ENCODE measurements around the gene CCAR1.
"Not testable (repeated sequence)": the region's sequence is repeated elsewhere in the genome, so short reads cannot be mapped to it uniquely, and the experiment has no call there.

Gene CCAR1

DNA sequence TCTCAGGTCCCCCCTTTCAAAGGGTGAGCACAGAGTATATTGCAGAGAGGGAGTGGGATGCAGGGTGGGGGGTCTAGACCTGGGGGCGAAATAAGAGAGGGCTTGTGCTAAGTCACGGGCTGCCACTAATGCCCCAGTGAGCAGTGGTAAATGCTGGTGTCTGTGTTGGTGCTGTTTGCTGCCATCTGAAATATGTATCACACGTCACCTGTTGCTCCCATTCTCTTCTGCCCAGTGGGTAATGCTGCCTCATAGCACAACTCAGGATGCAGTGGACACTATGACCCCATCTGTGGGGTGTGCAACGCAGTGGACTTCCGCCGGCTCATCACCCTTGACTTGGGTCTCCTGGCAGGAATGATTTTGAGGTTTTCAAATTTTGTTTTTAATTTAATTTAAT lies 108.9 kb downstream of the CCAR1 start:
- no peak for DNase-seq

DNA sequence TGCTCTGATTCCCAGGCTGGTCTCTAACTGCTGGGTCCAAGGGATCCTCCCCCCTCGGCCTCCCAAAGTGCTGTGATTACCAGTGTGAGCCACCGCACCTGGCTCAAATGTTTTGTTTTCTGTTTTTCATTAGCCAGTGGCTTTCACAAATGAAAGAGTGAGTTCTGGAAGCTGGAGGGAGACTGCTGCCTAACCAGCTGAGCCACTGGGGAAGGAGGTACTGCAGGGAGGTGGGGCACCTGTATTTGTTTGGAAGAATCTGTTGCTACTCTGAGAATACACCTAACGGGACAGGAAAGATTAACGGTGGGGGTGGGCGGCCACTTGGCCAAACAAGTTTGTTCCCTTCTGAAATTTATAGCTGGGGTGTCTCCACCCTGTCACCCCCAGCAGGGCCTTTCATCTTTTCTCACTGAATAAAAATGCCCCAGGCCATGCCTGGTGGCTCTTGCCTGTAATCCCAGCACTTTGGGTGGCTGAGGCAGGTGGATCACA lies 111.0 kb downstream of the CCAR1 start:
- DNase-seq: no peak

DNA sequence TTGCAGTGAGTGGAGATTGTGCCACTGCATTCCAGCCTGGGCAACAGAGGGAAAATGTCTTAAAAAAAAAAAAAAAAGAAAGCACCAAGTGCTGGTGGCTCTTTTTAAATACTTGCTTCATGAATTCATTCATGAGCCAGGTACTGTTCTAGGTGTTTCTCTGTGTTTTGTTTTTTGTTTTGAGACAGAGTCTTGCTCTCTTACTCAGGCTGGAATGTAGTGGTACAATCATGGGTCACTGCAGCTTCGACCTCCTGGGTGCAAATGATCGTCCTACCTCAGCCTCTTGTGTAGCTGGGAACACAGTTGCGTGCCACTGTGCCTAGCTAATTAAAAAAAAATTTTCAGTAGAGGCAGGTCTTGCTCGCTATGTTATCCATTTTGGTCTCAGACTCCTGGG lies 111.6 kb downstream of the CCAR1 start:
- DNase-seq: no peak

DNA sequence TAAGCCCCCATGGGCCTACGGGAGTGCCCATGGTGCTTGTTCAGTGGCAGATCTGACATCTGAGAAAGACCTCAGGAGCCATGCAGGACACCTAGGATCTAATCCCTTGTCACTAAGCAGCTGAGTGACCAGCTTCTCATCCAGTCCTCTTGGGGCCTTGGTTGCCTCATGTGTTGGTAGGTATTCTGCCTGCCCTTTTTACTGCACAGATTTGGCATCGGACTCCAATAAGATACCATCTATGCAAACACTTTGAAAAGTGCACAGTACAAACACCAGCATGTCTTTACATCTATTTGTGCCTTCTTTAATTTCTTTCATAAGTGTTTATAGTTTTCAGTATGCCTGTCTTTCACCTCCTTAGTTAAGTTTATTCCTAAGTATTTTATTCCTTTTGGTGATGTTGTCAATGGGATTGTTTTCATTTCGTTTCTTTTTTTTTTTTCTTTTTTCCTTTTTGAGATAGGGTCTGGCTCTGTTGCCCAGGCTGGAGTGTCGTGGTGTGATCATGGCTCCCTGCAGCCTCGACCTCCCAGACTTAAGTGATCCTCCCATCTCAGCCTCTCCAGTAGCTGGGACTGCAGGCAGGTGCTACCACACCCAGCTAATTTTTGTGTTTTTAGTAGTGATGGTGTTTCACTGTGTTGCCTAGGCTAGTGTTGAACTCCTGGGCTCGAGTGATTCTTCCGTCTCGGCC lies 116.7 kb downstream of the CCAR1 start:
- no peak for DNase-seq

DNA sequence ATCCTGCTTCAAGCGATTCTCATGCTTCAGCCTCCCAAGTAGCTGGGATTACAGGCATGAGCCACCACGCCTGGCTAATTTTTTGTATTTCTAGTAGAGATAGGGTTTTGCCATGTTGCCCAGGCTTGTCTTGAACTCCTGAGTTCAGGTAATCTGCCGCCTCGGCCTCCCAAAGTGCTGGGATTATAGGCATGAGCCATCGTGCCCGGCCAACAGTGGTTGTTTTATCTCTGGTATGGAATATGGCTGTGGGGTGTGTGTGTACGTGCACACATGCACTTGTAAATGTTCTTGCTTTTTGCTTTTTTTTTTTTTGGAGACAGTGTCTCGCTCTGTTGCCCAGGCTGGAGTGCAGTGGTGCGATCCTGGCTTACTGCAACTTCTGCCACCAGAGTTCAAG lies 119.6 kb downstream of the CCAR1 start:
- DNase-seq: not testable (repeated sequence)

Measured in NCI-H187 (cell line).